ENCODE results near the gene SOBP.
A peak's percentile ranks its signal among the peaks of the same experiment; 100 is the strongest.

The SOBP gene

GRCh38 chr6:107653183-107653580 is 163.3 kb downstream of the SOBP start (continued):
- TF ChIP-seq, protein P1, sequence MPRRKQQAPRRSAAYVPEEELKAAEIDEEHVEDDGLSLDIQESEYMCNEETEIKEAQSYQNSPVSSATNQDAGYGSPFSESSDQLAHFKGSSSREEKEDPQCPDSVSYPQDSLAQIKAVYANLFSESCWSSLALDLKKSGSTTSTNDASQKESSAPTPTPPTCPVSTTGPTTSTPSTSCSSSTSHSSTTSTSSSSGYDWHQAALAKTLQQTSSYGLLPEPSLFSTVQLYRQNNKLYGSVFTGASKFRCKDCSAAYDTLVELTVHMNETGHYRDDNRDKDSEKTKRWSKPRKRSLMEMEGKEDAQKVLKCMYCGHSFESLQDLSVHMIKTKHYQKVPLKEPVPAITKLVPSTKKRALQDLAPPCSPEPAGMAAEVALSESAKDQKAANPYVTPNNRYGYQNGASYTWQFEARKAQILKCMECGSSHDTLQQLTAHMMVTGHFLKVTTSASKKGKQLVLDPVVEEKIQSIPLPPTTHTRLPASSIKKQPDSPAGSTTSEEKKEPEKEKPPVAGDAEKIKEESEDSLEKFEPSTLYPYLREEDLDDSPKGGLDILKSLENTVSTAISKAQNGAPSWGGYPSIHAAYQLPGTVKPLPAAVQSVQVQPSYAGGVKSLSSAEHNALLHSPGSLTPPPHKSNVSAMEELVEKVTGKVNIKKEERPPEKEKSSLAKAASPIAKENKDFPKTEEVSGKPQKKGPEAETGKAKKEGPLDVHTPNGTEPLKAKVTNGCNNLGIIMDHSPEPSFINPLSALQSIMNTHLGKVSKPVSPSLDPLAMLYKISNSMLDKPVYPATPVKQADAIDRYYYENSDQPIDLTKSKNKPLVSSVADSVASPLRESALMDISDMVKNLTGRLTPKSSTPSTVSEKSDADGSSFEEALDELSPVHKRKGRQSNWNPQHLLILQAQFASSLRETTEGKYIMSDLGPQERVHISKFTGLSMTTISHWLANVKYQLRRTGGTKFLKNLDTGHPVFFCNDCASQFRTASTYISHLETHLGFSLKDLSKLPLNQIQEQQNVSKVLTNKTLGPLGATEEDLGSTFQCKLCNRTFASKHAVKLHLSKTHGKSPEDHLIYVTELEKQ (tag by site-specific recombination; IDR thresholded peaks at IDR 0.05; ENCODE audit: borderline replicate concordance): peak; percentile 91
- TF ChIP-seq, protein P2, sequence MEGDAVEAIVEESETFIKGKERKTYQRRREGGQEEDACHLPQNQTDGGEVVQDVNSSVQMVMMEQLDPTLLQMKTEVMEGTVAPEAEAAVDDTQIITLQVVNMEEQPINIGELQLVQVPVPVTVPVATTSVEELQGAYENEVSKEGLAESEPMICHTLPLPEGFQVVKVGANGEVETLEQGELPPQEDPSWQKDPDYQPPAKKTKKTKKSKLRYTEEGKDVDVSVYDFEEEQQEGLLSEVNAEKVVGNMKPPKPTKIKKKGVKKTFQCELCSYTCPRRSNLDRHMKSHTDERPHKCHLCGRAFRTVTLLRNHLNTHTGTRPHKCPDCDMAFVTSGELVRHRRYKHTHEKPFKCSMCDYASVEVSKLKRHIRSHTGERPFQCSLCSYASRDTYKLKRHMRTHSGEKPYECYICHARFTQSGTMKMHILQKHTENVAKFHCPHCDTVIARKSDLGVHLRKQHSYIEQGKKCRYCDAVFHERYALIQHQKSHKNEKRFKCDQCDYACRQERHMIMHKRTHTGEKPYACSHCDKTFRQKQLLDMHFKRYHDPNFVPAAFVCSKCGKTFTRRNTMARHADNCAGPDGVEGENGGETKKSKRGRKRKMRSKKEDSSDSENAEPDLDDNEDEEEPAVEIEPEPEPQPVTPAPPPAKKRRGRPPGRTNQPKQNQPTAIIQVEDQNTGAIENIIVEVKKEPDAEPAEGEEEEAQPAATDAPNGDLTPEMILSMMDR (tag by site-specific recombination; IDR thresholded peaks at IDR 0.05): no peak
- no peak for TF ChIP-seq ZBTB7A (tag by site-specific recombination; IDR thresholded peaks at IDR 0.05; ENCODE audit: low read depth)
- TF ChIP-seq, protein P3, sequence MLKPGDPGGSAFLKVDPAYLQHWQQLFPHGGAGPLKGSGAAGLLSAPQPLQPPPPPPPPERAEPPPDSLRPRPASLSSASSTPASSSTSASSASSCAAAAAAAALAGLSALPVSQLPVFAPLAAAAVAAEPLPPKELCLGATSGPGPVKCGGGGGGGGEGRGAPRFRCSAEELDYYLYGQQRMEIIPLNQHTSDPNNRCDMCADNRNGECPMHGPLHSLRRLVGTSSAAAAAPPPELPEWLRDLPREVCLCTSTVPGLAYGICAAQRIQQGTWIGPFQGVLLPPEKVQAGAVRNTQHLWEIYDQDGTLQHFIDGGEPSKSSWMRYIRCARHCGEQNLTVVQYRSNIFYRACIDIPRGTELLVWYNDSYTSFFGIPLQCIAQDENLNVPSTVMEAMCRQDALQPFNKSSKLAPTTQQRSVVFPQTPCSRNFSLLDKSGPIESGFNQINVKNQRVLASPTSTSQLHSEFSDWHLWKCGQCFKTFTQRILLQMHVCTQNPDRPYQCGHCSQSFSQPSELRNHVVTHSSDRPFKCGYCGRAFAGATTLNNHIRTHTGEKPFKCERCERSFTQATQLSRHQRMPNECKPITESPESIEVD (tag by site-specific recombination; IDR thresholded peaks at IDR 0.05): no peak
- TF ChIP-seq ZNF24 (tag by site-specific recombination; IDR thresholded peaks at IDR 0.05): peak; percentile 69; the same call in 1 of the 2 replicates
- TF ChIP-seq, protein P4, sequence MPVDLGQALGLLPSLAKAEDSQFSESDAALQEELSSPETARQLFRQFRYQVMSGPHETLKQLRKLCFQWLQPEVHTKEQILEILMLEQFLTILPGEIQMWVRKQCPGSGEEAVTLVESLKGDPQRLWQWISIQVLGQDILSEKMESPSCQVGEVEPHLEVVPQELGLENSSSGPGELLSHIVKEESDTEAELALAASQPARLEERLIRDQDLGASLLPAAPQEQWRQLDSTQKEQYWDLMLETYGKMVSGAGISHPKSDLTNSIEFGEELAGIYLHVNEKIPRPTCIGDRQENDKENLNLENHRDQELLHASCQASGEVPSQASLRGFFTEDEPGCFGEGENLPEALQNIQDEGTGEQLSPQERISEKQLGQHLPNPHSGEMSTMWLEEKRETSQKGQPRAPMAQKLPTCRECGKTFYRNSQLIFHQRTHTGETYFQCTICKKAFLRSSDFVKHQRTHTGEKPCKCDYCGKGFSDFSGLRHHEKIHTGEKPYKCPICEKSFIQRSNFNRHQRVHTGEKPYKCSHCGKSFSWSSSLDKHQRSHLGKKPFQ (tag by site-specific recombination; IDR thresholded peaks at IDR 0.05): peak; percentile 72
- no peak for TF ChIP-seq HOXD13 (CRISPR knock-in tag; IDR thresholded peaks at IDR 0.05; ENCODE audit: borderline replicate concordance)
- no peak for TF ChIP-seq SP3 (tag by site-specific recombination; IDR thresholded peaks at IDR 0.05)
- TF ChIP-seq ZNF488 (tag by site-specific recombination; IDR thresholded peaks at IDR 0.05): no peak
- peak; percentile 90 for TF ChIP-seq ZNF423 (tag by site-specific recombination; IDR thresholded peaks at IDR 0.05)
- TF ChIP-seq ZNF280C (tag by site-specific recombination; IDR thresholded peaks at IDR 0.05): no peak
- TF ChIP-seq, protein P5, sequence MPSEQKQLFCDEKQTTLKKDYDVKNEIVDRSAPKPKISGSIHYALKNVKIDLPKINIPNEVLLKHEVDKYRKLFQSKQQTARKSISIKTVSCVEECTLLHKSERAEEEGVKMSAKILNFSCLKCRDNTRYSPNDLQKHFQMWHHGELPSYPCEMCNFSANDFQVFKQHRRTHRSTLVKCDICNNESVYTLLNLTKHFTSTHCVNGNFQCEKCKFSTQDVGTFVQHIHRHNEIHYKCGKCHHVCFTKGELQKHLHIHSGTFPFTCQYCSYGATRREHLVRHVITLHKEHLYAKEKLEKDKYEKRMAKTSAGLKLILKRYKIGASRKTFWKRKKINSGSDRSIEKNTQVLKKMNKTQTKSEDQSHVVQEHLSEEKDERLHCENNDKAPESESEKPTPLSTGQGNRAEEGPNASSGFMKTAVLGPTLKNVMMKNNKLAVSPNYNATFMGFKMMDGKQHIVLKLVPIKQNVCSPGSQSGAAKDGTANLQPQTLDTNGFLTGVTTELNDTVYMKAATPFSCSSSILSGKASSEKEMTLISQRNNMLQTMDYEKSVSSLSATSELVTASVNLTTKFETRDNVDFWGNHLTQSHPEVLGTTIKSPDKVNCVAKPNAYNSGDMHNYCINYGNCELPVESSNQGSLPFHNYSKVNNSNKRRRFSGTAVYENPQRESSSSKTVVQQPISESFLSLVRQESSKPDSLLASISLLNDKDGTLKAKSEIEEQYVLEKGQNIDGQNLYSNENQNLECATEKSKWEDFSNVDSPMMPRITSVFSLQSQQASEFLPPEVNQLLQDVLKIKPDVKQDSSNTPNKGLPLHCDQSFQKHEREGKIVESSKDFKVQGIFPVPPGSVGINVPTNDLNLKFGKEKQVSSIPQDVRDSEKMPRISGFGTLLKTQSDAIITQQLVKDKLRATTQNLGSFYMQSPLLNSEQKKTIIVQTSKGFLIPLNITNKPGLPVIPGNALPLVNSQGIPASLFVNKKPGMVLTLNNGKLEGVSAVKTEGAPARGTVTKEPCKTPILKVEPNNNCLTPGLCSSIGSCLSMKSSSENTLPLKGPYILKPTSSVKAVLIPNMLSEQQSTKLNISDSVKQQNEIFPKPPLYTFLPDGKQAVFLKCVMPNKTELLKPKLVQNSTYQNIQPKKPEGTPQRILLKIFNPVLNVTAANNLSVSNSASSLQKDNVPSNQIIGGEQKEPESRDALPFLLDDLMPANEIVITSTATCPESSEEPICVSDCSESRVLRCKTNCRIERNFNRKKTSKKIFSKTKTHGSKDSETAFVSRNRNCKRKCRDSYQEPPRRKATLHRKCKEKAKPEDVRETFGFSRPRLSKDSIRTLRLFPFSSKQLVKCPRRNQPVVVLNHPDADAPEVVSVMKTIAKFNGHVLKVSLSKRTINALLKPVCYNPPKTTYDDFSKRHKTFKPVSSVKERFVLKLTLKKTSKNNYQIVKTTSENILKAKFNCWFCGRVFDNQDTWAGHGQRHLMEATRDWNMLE (tag by site-specific recombination; conservative IDR thresholded peaks at IDR 0.05; ENCODE audit: low read depth): no peak
- TF ChIP-seq, protein P6, sequence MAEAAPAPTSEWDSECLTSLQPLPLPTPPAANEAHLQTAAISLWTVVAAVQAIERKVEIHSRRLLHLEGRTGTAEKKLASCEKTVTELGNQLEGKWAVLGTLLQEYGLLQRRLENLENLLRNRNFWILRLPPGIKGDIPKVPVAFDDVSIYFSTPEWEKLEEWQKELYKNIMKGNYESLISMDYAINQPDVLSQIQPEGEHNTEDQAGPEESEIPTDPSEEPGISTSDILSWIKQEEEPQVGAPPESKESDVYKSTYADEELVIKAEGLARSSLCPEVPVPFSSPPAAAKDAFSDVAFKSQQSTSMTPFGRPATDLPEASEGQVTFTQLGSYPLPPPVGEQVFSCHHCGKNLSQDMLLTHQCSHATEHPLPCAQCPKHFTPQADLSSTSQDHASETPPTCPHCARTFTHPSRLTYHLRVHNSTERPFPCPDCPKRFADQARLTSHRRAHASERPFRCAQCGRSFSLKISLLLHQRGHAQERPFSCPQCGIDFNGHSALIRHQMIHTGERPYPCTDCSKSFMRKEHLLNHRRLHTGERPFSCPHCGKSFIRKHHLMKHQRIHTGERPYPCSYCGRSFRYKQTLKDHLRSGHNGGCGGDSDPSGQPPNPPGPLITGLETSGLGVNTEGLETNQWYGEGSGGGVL (tag by site-specific recombination; IDR thresholded peaks at IDR 0.05): no peak
- no peak for TF ChIP-seq ZNF214 (tag by site-specific recombination; IDR thresholded peaks at IDR 0.05; ENCODE audit: borderline replicate concordance)
- no peak for TF ChIP-seq REPIN1 (tag by site-specific recombination; IDR thresholded peaks at IDR 0.05; ENCODE audit: low read depth)
- no peak for TF ChIP-seq ZFHX2 (tag by site-specific recombination; conservative IDR thresholded peaks at IDR 0.05)
- TF ChIP-seq KLF7 (tag by site-specific recombination; IDR thresholded peaks at IDR 0.05; ENCODE audit: borderline replicate concordance): no peak; the same call in 1 of the 2 replicates
- TF ChIP-seq ZFP37 (tag by site-specific recombination; IDR thresholded peaks at IDR 0.05): peak; percentile 52; the same call in 1 of the 2 replicates
- TF ChIP-seq ZNF341 (tag by site-specific recombination; IDR thresholded peaks at IDR 0.05; ENCODE audit: low read depth): peak; percentile 58
- no peak for TF ChIP-seq ZNF626 (tag by site-specific recombination; IDR thresholded peaks at IDR 0.05)

All from HEK293 (cell line).